Stomach (tissue), 4 donors: ENCODE measurements around the gene APBA3.

Source experiments
- EP300 ChIP-seq: sonication (generic); formaldehyde crosslinking; IDR thresholded peaks from one replicate; pipeline ENCODE4 v1.6.1; 2017; ENCODE audit warnings: antibody characterized with exemption
- POLR2A ChIP-seq, 4 donors: fragments of 450-650 bp; IDR thresholded peaks; one replicate each; pipeline ENCODE4 v1.6.1; 2016; ENCODE audit warnings: antibody characterized with exemption in 4 of 4, control low read depth in 2 of 4, mild to moderate bottlenecking in 1 of 4, moderate library complexity in 1 of 4
- TF ChIP-seq, protein P1 (sequence below), 7 experiments: fragments of 450-650 bp in 4 of 7; fragments of 200-600 bp in 3 of 7; sonication (generic) in 3 of 7; IDR thresholded peaks; one replicate each; pipeline ENCODE4 v1.5.1; 2016 to 2019; ENCODE audit warnings: antibody characterized with exemption in 7 of 7, control low read depth in 2 of 7, mild to moderate bottlenecking in 1 of 7

DNA sequence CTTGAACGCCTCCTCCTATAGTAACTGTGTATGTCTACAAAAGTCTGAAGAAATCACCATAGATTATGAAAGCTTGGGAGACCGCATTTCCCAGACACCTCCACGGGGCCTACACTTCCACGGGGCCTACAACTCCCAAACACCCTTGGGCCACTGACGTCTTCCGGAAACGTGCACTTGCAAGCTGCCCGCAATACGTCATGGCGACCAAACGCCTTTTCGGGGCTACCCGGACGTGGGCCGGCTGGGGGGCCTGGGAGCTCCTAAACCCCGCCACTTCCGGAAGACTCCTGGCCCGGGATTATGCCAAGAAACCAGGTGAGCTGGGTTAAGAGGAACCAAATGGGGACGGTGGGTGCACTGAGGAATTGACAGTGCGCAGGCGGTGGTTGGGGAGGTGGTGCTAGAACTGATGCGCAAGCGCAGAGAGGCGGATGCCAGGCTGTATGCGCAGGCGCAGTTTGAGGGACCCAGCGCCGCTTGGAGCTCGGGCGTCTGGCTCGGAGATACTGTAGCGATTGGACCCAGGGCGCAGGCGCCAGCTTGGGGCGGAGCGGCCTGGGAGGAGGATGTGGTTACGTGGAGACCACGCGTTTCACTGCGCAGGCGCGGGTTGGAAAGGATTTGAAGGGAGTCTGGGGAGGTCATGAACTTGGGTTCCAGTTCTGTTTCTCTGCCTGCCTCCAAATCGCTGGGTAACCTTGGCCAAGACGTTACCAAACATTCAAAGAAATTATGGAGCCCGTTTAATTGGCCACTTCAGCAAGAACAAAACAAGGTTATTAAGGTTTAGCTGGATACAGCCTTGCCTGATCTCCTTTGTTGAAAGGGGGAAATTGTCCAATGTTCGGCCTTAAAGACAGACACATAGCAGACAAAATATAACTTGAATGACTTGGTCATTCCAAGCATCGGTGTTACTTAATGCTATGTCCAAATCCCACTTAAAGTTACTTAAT, 1.3 kb upstream of the APBA3 start, which contains the start of gene MRPL54:
- TF ChIP-seq, protein P1, sequence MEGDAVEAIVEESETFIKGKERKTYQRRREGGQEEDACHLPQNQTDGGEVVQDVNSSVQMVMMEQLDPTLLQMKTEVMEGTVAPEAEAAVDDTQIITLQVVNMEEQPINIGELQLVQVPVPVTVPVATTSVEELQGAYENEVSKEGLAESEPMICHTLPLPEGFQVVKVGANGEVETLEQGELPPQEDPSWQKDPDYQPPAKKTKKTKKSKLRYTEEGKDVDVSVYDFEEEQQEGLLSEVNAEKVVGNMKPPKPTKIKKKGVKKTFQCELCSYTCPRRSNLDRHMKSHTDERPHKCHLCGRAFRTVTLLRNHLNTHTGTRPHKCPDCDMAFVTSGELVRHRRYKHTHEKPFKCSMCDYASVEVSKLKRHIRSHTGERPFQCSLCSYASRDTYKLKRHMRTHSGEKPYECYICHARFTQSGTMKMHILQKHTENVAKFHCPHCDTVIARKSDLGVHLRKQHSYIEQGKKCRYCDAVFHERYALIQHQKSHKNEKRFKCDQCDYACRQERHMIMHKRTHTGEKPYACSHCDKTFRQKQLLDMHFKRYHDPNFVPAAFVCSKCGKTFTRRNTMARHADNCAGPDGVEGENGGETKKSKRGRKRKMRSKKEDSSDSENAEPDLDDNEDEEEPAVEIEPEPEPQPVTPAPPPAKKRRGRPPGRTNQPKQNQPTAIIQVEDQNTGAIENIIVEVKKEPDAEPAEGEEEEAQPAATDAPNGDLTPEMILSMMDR (IDR thresholded peaks at IDR 0.05) = peak in 1 of 7 experiments; percentile 17
- no peak for TF ChIP-seq POLR2A (IDR thresholded peaks at IDR 0.05)
- TF ChIP-seq EP300 = peak; percentile 25
